Brain pericyte (primary cell): ENCODE measurements around the gene CD300LB.
A peak's percentile ranks its signal among the peaks of the same experiment; 100 is the strongest.
"Not testable (repeated sequence)": the region's sequence is repeated elsewhere in the genome, so short reads cannot be mapped to it uniquely, and the experiment has no call there.

Source experiments
- DNase-seq: peaks from one replicate; pipeline ENCODE4 v3.0.0-alpha.2; 2012; ENCODE audit warnings: low read depth, low spot score

CD300LB gene

DNA sequence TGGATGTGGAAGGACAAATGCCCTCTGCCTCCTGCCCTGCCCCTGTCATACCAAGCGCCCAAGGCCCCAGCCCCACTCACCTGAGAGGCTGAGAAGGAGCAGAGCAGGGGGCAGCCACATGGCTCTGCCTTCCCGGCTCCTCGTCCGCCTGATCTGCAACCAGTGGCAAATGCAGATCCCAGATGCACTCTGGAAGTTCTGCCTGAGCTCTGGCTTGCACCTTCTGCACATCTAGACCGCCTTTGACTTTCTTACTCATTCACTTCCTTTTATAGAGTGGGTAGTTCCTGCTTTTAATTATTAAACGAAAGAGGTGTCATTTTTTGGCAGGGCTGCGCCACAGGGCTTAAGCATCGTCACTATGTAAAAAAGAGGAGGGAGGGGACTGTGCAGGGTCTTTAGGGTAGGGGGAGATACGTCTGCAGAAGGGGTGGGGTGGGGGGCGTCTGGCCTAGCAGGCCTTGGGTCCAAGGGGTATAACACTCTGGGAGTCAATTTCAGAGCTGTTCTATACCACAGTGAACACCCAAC lies at the start of gene CD300LB:
TSS of gene CD300LB (minus strand) at position 245 of the 531 bp plus-strand sequence. CDS start at position 120, 125 bp downstream.
- DNase-seq: no peak

DNA sequence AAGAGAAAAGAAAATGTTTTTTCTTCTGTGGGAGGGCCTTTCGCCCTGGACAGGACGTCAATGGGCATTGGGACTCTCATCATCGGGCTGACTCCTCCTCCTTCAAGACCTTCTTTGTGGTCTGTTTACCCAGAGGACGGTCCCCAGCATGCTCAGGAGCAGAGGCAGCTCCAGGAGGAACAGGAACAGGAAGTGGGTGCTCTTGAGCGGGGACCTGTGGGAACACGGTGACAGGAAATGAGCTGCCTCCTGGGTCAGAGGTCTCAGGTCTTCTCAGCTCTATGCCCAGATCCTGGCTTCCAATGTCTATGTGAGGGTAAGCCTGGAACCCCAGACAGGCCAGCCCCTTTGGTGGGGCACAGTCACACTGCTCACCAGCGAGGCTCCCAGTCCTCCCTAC lies 48.6 kb upstream of the CD300LB start:
- no peak for DNase-seq

DNA sequence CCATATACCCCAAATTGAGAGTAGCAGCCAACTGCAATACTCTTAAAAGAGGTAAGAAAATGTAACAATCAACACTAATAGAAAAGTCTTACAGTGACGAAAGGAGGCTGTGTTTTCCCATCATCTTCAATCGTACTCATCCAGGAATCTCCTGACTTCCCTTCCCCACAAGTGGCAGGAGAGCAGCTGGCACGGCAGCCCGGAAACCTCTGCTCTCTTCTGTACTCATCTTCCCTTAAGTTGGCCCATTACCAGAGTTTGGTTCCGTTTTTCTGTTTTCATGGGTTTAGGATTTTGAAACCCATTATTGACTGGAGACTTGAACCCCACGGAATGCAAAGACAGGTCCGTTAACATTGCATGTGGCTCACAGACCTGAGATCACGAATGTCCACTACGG lies 47.7 kb upstream of the CD300LB start:
- DNase-seq: no peak

DNA sequence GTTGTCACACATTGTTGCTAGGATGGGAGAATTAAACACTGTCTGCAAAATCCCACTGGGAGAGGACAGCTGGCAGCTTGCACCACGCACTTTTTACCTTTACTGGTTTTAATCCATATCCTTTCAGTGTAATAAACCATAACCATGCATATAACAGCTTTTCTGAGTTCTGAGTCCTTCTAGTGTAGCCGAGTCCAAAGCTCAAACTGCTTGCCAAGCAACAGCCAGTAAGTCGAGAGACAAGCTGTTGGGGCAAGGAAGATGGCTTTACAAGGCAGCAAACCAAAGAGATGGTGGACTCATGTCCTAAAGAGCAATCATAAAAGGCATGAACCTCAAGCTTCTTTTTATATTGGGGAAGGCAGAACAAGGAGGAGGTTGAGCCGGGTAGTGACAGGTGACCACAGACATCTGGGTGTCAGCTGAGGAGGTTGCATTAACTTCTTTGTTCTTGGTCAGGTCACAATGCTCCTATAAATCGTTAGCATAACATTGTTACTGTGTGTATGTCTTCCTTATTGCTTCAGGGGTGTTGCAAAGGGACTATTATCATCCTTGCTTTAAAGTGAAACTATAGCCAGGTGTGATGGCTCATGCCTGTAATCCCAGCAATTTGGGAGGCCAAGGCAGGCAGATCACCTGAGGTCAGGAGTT lies 43.3 kb upstream of the CD300LB start:
- DNase-seq: no peak

DNA sequence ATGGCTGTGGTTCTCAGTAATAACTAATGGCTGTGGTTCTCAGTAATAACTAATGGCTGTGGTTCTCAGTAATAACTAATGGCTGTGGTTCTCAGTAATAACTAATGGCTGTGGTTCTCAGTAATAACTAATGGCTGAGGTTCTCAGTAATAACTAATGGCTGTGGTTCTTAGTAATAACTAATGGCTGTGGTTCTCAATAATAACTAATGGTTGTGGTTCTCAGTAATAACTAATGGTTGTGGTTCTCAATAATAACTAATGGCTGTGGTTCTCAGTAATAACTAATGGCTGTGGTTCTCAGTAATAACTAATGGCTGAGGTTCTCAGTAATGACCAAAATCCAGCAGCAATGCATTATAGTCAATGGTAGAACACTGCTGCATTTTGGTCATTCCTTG lies 42.4 kb upstream of the CD300LB start:
- not testable (repeated sequence) for DNase-seq

DNA sequence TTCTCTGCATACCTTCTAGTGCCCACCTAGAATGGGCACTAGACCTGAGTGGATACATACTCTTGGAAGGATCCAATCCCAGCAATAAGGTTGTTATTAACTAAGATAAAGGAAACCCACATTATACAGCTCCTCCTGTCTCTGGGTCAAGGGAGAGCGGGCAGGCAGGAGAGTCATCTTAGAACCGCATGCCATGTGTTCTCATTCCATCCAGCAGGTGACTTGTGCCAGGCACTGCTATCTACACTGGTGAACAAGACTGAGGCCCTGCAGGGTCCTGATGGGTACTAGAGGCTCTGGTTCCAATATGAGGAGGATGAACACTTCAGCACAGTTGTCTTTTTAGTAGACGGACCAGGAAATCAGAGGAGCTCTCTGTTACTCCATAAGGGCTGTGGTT lies 41.9 kb upstream of the CD300LB start:
- DNase-seq: no peak

DNA sequence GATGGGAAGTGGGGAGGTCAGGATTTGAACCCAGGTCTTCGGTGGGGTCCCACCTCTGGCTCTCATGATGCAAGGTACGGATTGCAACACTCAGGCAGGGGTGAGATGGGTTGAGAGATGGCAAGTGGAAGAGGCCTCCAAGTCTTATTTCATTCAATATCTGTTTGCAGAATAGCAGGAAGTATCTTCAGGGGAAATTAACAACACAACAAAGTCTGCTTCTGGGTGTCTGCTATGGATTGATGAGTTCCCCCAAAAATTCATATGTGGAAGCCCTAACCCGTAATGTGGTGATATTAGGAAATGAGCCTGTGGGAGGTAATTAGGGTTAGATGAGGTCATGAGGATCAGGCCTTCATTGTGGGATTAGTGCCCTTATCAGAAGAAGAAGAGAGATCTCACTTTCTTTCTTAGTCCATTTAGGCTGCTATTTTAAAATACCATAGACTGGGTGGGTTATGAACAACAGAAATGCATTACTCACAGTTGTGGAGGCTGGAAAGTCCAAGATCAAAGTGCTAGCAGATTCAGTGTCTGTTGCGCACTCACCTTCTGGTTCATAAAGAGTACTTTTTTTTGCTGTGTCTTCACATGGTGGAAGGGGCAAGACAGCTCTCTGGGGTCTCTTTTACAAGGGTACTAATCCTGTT lies 40.5 kb upstream of the CD300LB start:
- no peak for DNase-seq

DNA sequence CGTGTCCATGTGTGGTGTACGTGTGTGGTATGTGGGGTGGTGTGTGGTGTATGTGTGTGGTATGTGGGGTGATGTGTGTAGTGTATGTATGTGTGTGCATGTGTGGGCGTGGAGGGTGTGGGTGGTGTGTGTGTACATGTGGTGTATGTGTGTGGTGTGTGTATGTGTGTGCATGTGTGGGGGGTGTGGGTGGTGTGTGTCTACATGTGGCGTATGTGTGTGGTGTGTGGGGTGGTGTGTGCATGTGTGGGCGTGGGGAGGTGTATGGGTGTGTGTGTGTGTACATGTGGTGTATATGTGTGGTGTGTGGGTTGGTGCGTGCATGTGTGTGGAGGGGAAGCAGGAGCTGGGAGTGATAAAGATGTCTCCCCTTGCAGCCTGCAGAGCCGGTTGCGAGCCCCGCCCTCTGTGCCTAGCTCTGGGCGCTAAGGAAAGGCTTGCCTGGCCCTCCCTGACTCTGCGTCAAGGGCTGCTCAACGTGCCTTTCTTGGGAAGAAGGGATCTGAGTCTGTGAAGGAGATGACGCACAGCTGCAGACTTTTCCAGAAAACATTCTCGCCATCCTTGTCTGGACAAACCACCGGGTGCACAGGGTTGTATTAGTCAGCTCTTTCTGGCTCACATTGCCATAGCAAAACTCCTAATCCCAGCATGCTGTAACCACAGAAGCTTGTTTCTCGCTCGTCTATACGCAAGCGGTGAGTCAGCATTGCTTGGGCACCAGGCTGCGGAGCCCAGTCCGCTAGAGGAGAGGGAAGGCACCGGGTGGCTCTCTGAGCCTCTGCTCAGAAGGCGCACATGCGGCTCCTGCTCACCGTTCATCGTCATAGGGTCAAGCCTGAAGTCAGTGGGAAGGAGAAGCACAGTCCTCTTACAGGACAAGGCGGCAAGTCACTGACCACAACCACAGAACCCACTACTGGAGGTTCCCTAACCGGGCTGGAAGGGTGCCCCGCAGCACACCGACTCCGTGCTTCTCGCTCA lies 38.0 kb upstream of the CD300LB start:
- DNase-seq: peak; percentile 12

DNA sequence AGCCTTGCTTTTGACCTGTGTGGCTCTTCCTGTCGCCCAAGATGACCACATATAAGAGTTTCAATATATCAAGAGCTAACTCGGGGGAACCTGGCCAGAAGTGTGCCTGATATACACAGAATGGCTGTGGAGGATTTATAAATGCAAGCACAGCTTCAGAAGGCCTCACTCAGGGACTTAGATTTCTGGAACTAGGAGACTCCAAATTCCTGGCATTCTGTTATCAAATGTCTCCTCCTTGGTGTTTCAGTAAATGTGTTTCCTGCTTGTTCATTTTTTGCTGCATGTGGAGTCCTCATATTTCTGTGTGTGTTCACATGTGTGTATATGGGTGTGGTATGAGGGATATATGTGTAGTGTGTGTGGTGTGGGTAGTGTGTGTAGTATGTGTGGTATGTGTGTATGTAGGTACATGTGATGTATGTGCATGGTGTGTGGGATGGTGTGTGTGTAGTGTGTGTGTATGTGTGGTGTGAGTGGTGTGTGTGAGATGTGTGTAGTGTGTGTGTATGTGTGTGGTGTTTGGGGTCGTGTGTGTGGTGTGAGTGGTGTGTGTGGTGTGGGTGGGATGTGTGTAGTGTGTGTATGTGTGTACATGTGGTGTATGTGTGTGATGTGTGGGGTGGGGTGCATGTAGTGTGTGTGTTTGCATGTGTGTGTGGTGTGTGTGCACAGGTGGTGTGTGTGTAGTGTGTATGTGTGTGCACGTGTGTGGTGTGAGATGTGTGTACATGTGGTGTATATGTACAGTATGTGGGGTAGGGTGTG lies 37.0 kb upstream of the CD300LB start:
- no peak for DNase-seq

DNA sequence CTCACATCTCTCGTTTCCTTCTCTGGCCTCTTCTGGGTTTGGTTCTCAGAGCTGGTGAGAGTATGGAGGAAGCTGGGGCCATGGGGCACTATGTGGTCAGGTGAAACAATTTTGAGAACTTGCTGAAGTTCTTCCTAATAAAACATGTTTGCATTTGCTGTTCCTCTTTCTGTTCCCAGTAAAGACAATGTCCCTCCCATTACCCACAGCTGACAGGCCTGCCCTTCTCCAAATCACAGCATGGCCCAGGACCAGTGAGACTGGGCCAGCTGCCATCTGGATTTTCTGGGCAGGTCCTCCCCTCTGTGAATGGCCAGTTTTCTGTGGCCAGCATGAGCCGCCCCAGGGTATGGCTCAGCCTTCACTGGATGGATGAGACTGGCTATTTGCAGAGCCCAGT lies 36.1 kb upstream of the CD300LB start, which contains the start of gene CD300H:
TSS of gene CD300H (minus strand) at position 113 of the 400 bp plus-strand sequence.
- no peak for DNase-seq

DNA sequence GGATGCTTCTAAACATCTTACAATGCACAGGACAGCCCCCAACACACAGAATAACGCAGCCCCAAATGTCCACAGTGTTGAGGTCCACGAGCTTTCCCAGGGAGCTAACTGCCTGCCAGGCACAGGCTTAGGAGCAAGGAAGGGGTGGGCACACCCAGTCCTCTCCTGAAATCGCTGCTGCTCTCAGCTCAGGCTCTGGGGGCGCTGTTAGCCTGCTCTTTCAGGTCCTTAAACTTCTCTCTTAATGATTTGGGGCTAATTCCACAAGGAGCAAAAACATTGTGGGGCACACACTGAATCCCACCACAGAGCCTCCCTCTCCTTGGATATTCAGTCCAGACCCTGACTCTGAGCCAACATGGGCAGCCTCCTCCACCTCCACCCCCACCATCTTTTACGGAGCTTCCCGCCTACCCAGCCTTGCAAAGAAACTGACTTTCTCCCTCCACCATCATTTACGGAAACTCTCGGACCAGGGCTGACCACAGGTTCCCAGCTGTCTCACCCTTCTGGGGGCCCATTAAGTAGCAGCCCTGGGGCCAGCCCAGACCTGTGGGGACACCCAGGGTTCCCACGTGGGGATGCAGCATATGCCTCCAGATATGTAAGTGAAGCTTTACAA lies 35.0 kb upstream of the CD300LB start:
- DNase-seq: no peak

DNA sequence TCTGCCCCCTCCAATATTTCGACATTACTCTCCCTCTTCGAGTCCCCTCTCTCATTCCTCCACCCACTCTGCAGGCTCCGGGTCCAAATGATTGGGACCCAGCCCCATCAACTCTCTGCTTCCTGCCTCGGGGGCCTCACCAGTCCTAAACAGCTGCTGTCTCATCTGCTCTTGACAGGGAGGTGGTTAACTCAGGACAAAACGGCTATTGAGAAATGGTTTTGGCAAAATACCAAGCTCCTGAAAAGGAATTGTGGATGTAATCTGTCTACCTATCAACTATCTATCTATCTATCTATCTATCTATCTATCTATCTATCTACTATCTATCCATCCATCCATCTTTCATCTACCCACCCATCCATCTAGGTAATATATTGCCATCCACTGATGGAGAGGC lies 33.9 kb upstream of the CD300LB start:
- no peak for DNase-seq

DNA sequence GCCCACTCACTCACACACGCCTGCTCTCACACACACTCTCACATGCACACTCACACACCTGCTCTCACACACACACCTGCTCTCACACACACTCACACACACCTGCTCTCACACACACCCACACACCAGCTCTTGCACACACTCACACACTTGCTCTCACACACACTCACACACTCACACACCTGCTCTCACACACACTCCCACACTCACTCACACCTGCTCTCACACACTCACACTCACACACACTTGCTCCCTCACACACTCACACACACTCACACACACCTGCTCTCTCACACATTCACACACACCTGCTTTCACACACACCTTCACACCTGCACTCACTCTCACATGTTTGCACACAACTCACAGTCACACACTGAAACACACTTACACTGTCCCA lies 32.1 kb upstream of the CD300LB start:
- DNase-seq: no peak

DNA sequence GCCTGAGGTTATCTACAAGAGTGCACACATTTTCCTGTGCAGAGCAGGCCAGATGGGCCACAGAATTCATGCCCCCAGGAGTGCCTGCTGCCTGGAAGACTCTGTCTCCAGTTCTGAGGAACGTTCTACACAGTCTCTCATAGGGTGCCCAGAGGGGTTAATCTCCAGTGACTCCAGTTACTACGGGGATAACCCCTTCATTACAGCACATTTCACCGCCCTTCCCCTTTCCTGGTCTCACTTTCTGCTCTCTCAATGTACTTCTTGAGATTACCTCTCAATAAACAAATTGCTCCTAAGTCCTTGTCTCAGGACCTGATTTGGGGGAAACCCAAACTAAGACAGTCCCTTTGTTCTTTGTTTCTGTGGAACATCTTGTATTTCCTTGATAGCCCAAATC lies 30.3 kb upstream of the CD300LB start:
- no peak for DNase-seq

DNA sequence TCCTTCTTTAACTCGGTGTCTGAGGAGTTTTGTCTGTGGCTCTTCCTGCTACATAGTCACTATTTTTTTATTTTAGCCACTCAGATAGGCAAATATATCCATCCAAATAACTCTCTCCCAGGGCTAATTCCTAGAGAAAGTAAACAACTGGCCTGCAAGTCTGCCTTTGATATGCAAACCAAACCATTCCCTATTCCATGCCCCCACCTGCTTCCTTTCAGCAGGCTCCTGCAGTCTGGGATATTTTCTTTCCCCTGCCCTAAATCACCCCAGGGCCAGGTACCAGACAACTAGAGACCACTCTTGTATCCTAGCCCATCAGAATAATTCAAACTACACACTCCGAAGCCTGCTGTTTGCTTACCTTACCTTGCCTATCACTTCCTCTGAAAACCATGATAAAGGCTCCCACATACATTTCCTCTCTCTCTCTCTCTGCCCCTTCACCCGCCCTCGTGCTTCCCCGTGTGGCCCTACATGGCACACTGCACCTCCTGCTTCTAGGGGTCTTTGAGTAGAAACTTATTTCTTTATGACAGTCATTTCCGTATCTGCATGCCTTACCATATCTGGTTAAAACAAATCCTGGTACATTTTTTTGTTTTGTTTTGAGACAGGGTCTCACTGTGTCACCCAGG lies 27.7 kb upstream of the CD300LB start:
- no peak for DNase-seq

DNA sequence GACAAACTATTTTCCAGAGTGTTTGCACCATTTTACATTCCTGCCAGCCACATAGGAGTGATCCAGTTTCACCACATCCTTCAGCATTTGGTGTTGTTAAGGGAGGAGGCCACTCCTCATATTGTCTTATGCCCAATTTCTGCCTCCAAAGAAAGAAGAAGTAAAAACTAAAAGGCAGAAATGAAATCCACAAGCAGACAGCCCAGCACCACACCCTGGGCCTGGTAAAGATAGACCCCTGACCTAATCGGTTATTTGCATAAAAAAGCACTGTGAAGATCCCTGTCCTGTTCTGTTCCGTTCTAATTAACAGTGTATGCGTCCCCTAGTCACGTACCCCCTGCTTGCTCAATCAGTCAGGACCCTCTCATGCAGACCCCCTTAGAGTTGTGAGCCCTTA lies 27.1 kb upstream of the CD300LB start:
- DNase-seq: not testable (repeated sequence)

DNA sequence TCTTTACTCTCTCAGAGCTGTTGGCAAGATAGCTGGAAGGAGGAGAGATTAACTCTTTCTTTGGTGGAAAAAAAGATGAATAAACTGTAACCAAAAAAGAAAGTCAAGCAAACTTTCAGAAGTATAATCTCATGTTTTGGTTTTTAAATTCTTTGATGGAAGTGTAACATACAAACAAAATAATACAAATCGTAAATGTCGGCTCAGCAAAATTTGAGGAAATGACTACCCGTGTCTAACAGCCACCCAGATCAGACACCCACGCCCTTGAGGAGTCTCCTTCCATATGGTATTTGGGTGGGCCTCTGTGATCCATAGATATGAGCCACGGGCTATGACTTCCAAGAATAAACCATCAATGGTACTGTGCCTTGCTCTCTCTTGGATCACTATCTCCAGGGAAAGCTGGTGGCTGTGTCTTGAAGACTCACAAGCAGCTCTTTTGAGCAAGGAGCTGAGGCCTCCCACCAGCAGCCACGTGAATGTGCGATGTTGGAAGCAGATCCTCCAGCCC lies 24.2 kb upstream of the CD300LB start:
- no peak for DNase-seq

DNA sequence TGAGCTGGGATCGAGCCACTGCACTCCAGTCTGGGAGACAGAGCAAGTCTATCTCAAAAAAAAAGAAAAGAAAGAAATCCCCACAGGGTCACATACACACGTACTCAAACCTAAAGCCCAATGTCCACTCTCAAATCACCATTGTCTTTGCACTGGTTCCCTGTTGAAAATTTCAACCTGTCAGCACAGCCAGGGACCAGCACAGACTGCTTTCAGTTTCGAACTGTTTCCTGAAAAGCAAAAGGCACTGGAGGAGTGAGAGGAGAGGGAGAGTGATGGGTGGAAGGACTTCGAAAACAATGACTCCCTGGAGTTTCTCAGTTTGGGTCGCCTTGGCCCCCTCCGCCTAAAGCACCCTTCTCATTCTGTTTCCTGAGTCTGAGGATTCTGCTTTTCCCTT lies 23.6 kb upstream of the CD300LB start:
- DNase-seq: no peak

DNA sequence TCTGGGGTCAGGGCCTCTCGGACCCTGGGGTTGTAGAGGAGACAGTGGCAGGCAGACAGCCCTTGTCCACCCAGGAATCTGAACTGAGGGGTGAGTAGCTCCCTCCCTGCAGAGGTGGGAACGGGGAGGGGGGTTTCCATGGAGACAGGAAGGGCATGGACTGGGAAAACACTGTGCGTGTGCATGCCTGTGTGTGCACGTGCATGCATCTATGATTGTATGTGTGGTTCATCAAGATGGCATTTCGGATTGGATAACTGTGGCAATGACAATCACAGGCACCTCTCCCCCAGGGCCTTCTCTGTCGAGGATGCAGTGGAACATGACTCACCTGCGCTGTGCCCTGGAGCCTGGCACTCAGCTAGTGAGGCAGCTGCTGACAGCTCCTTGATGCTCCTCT lies 20.8 kb upstream of the CD300LB start:
- DNase-seq: no peak

DNA sequence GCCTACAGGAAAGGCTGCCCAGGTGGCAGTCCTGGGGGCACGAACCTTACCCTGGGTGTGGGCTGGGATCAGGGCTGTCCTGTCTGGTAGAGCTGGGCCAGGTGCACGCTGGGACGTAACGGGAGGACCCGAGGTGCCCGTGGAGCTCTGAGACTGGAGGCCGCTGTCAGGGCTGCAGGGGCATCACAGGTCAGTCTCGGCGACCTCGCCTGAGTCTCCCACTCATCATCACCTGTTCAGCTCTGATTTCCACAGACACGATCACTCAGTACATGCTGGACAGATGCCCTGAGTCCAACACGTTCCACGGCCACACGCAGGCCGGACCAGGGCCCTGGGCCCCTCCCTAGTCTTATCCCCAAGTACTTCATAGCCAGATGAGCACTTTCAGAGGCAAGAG lies 19.3 kb upstream of the CD300LB start:
- DNase-seq: no peak
